Heart right ventricle (tissue), 16 donors: Measurements from ENCODE around the gene FSD2. TPM values are rescaled to one million over a fixed set of nuclear protein-coding genes. Genes with fewer than 3 reads are reported as not detected.

Experiments
- ATAC-seq, 8 donors: fragments of 200-7000 bp; cut with Tn5 transposase; one replicate each; pipeline ENCODE4 v1.9.1; 2020; ENCODE audit warnings: mild to moderate bottlenecking in 8 of 8, moderate library complexity in 8 of 8, moderate number of reproducible peaks in 1 of 8
- DNase-seq, 2 donors: peaks; one replicate each; pipeline ENCODE4 v3.0.0-alpha.2; 2020
- H3K27ac ChIP-seq, 10 donors: fragments of 200-600 bp; sonication (generic) in 2 of 10; one replicate each; pipeline versions ENCODE4 v1.5.0 to v1.8.0; 2020 to 2022; ENCODE audit warnings: mild to moderate bottlenecking in 3 of 10
- H3K27me3 ChIP-seq, 7 donors: fragments of 200-600 bp; one replicate each; pipeline ENCODE4 v1.8.0; 2021 to 2022; ENCODE audit warnings: mild to moderate bottlenecking in 2 of 7
- H3K36me3 ChIP-seq, 9 donors: fragments of 200-600 bp; sonication (generic) in 1 of 9; one replicate each; pipeline versions ENCODE4 v1.5.0 to v1.8.0; 2020 to 2022; ENCODE audit warnings: mild to moderate bottlenecking in 2 of 9
- H3K4me1 ChIP-seq, 9 donors: fragments of 200-600 bp; sonication (generic) in 1 of 9; one replicate each; pipeline versions ENCODE4 v1.5.0 to v1.8.0; 2020 to 2022; ENCODE audit warnings: mild to moderate bottlenecking in 4 of 9
- H3K4me3 ChIP-seq, 10 donors: fragments of 200-600 bp; sonication (generic) in 2 of 10; one replicate each; pipeline versions ENCODE4 v1.5.0 to v1.8.0; 2020 to 2022; ENCODE audit warnings: mild to moderate bottlenecking in 7 of 10, moderate library complexity in 2 of 10
- H3K9me3 ChIP-seq, 11 donors: fragments of 200-600 bp in 10 of 11; sonication (generic) in 2 of 11; one replicate each; pipeline versions ENCODE4 v1.5.0 to v1.8.0; 2013 to 2022; ENCODE audit warnings: mild to moderate bottlenecking in 2 of 11, control low read depth in 1 of 11, moderate library complexity in 1 of 11
- WGBS, 2 donors: extraction: QIAGEN DNeasy Blood & Tissue Kit; methylation state at CpG; one replicate each; pipeline ENCODE4 v1.1.7; 2013; ENCODE audit warnings: inconsistent platforms in 1 of 2; 5-methylcytosine and 5-hydroxymethylcytosine counted together
- intact Hi-C, 10 donors: fragments of 100-400 bp; cut with DNase I; formaldehyde crosslinking; loops; one replicate each; pipeline versions ENCODE4 v1.11.1 to v1.14.2; 2022
- long read RNA-seq, 3 donors: library from polyadenylated mRNA; unstranded; transcript quantifications; one replicate each; pipeline ENCODE4 v2.0.0, GENCODE V29; 2020 to 2021
- polyA plus RNA-seq, 2 donors: library from polyadenylated mRNA; stranded (reverse); fragments of 200-250 nt; gene quantifications; one replicate each; pipeline ENCODE4 v1.2.3, GENCODE V29; 2013
- total RNA-seq, 10 donors: library from RNA; stranded (reverse); fragmentation: NEBNext Ultra II Directional in 3 of 10; extraction: Animal tissue kit (Norgen Biotek cat#: 25700) in 3 of 10; gene quantifications; one replicate each; pipeline versions ENCODE4 v1.2.1 to v1.2.4, GENCODE V29; 2021 to 2023
- TF ChIP-seq, protein P1 (sequence below), 9 donors: fragments of 200-600 bp; sonication (generic) in 2 of 9; IDR thresholded peaks; one replicate each; pipeline versions ENCODE4 v1.5.0 to v1.8.0; 2021 to 2022; ENCODE audit warnings: antibody characterized with exemption in 9 of 9, mild to moderate bottlenecking in 5 of 9, moderate library complexity in 1 of 9
- donor health status: Arrhythmogenic right ventricular cardiomyopathy.
- donor health status: ischemic (EF 13 %, LVEDD 7.1; RV severe dilation, severe dysfunction).
- donor health status: healthy with polysubstance abuse.
- donor health status: DM: no; HTN: yes; CAD: no.
- donor health status: DM: no; HTN: no; CAD: no.
- donor health status: ischemic (EF 25% LVEDD 6.9; RV normal size, moderate dysfunction).
- donor health status: ischemic (EF 25% LVEDD 5.7; RV mildly dilated, moderate dysfunction).
- donor health status: healthy.
- donor health status: DM: yes; HTN: yes; CAD: no.
- donor health status: Ischemic cardiomyopathy.
- donor health status: ischemic (EF 35%, LVEDD 5.7; RV mildly dilated, moderate dysfunction).
- donor health status: nonischemic (EF 11% LVEDD 7.7; RV severe dilation, severe dysfunction).
- donor health status: DM: yes; HTN: yes; CAD: no.
- donor health status: PGD.
- donor health status: ischemic (EF 29% LVEDD 5.4; RV normal size, mild dysfunction).
- donor health status: nonischemic (EF 23%, LVEDD 6.1; RV moderate dilation, normal function).

Gene FSD2, protein sequence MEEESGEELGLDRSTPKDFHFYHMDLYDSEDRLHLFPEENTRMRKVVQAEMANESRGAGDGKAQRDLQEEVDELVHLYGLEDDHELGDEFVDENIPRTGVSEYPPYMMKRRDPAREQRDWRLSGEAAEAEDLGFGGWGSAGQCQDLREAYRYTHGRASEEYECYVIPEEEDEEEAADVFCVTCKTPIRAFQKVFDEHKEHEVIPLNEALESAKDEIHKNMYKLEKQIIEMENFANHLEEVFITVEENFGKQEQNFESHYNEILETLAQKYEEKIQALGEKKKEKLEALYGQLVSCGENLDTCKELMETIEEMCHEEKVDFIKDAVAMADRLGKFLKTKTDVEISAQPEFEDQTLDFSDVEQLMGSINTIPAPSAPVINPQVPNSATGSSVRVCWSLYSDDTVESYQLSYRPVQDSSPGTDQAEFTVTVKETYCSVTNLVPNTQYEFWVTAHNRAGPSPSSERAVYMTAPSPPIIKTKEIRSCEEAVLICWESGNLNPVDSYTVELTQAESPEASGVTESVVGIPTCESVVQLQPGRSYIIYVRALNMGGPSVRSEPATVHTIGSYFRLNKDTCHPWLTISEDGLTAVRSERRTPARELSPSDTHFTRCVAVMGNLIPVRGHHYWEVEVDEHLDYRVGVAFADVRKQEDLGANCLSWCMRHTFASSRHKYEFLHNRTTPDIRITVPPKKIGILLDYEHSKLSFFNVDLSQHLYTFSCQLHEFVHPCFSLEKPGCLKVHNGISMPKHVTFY
- total RNA-seq (100 to 1,000 TPM in 3 of 10 donors, 10 to 100 TPM in 7; 50.3 to 142 (median 88.8) TPM), polyA plus RNA-seq (10 to 100 TPM in 1 of 2 donors, 1 to 10 TPM in 1; 1.7 to 24.9 TPM)
- long read RNA-seq, donor 1, full-length matches to known transcripts = 13 of 122 reads
- long read RNA-seq, donor 1, partial matches to known transcripts = 17 of 122 reads
- long read RNA-seq, donor 1, other reads (novel, unspliced or antisense) = 92 of 122 reads
- long read RNA-seq, donor 2, full-length matches to known transcripts = 10 of 121 reads
- long read RNA-seq, donor 2, partial matches to known transcripts = 24 of 121 reads
- long read RNA-seq, donor 2, other reads (novel, unspliced or antisense) = 87 of 121 reads
- long read RNA-seq, donor 3, full-length matches to known transcripts = 15 of 132 reads
- long read RNA-seq, donor 3, partial matches to known transcripts = 25 of 132 reads
- long read RNA-seq, donor 3, other reads (novel, unspliced or antisense) = 92 of 132 reads

DNA sequence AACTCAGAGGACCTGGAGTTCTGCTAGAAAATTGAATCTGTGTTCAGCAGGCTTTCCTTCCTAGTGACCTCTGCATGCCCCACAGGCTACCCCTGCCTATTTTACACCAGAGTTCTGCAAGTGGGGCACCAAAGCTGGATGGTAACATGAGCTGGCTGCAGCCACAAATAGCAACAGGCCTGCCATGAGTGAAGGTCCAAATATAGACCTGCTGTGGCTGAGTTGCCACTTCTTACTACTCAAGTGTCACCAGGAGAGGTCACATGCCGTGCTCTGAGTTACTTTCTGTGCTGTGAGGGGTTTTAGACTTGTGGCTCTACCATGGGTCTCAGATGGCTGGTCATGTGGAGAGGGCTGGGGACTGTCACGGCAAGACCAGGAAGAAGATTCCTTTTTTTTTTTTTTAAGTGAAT, at the start of gene FSD2:
Gene FSD2 (minus strand): TSS at position 76 of the 413 bp plus-strand sequence. CDS start 18,679 bp downstream, outside the sequence.
- H3K9me3 ChIP-seq = no peaks in the 10 kb centered on the region
- peak within 1 kb of the TSS; percentile 51 to 100 (median 89) for H3K27ac ChIP-seq
- no peaks in the 10 kb centered on the region for H3K27me3 ChIP-seq
- H3K36me3 ChIP-seq = no peaks in the 10 kb centered on the region
- intact Hi-C loops = loop anchor here in 4 of 10 donors (5.0 to 10.0 kb wide), 4 partner anchors 51 to 264 kb away; partner anchors contain the start of genes RAMAC (in 1 of the 4) and RPS17 (in 1 of the 4)
- ATAC-seq = peak; percentile 6 to 71 (median 67)
- TF ChIP-seq, protein P1, sequence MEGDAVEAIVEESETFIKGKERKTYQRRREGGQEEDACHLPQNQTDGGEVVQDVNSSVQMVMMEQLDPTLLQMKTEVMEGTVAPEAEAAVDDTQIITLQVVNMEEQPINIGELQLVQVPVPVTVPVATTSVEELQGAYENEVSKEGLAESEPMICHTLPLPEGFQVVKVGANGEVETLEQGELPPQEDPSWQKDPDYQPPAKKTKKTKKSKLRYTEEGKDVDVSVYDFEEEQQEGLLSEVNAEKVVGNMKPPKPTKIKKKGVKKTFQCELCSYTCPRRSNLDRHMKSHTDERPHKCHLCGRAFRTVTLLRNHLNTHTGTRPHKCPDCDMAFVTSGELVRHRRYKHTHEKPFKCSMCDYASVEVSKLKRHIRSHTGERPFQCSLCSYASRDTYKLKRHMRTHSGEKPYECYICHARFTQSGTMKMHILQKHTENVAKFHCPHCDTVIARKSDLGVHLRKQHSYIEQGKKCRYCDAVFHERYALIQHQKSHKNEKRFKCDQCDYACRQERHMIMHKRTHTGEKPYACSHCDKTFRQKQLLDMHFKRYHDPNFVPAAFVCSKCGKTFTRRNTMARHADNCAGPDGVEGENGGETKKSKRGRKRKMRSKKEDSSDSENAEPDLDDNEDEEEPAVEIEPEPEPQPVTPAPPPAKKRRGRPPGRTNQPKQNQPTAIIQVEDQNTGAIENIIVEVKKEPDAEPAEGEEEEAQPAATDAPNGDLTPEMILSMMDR (IDR thresholded peaks at IDR 0.05) = no peak
- WGBS, 2 donors = 37 to 46% methylated on average over 2 of the region's 2 CpGs
- H3K4me3 ChIP-seq = peak within 1 kb of the TSS; percentile 29 to 58 (median 46)
- peaks cover under 1 to 36% (median 17%) of the 10 kb centered on the region in 9 donors for H3K4me1 ChIP-seq
- peak; percentile 27 to 72 for DNase-seq

DNA sequence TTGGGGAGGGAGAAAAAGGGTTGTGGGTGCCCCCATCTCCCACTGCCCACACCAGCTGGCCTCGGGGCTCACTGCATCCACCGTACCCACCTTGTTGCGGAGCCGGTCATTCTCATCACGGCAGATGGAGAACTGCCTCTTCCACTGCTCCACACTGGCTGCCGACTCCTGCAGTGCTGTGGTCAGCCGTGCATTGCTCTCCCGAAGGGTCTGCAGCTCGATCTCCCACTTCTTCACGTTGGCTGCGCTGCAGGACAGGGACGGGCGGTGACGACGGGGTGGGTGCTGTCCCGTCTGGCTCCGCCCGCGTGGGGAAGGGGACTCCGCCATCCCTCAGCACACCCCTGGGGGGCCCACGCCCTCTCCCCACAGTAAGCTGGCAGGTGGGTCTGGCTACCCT, 48.7 kb upstream of the FSD2 start:
- peak in 1 of 8 donors; percentile 42 for ATAC-seq
- H3K4me3 ChIP-seq = no peak overlapping the region
- 93 to 94% methylated on average over 21 of the region's 21 CpGs for WGBS, 2 donors
- H3K27ac ChIP-seq = no peak overlapping the region
- peaks cover 0 to 15% (median 0%) of the 10 kb centered on the region in 9 donors for H3K36me3 ChIP-seq
- intact Hi-C loops = loop anchor here in 4 of 10 donors (5.0 to 10.0 kb wide), 2 partner anchors 130 to 133 kb away; partner anchors contain the start of gene RAMAC (in 4 of the 4)
- TF ChIP-seq, protein P1 (IDR thresholded peaks at IDR 0.05) = no peak
- H3K4me1 ChIP-seq = peaks cover 0 to 14% (median 7%) of the 10 kb centered on the region in 9 donors
- H3K27me3 ChIP-seq = no peaks in the 10 kb centered on the region
- H3K9me3 ChIP-seq = no peaks in the 10 kb centered on the region
- no peak for DNase-seq

DNA sequence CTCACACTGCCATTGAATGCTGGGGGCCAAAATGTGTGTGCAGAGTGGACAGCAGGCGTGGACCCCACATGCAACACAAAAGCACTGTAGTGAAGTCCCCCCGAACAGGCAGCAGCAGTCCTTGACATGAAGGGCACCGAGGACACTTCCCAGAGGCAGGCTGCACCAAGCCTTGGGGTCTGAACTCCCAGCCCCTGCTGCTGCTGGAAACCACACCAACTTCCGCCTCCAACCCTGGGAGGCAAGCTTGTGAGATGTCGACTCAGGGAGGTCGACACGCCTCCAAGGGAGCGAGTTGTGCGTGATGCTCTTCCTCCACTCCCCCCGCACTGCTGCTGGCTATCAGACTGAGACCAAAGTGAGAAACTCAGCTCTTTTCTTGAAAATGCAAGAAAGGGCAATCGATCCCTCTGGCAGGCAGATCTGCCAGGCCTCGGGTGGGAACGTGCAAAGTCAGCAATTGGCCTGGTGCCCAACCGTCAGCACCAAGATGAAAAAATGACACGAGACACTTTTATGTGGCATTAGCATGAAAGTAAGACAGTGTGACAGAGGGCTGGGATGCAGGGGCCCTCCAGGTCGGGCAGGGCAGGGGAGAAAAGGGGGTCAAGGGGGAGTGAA, 47.2 kb upstream of the FSD2 start:
- WGBS, 2 donors = 63 to 67% methylated on average over 16 of the region's 16 CpGs
- ATAC-seq (no peak), DNase-seq (no peak)
- TF ChIP-seq, protein P1 (IDR thresholded peaks at IDR 0.05) = no peak
- H3K27me3 ChIP-seq = no peaks in the 10 kb centered on the region
- H3K4me3 ChIP-seq = no peak overlapping the region
- H3K27ac ChIP-seq = no peak overlapping the region
- H3K9me3 ChIP-seq = no peaks in the 10 kb centered on the region
- peaks cover 0 to 10% (median 0%) of the 10 kb centered on the region in 9 donors for H3K36me3 ChIP-seq
- H3K4me1 ChIP-seq = peaks cover 0 to 22% (median 12%) of the 10 kb centered on the region in 9 donors
- intact Hi-C loops = loop anchor here in 4 of 10 donors (5.0 to 10.0 kb wide), 2 partner anchors 132 to 134 kb away; partner anchors contain the start of gene RAMAC (in 4 of the 4)
